GM21723 (cell line): ENCODE data around the gene SLC35A2.
A peak's percentile ranks its signal among the peaks of the same experiment; 100 is the strongest.

ENCODE experiments used
- ATAC-seq: cut with Tn5 transposase; IDR thresholded peaks from one replicate; pipeline ENCODE4 v1.9.1; 2021; ENCODE audit warnings: mild to moderate bottlenecking, moderate library complexity; ENCODE audit not compliant: unreplicated experiment

SLC35A2 gene

DNA sequence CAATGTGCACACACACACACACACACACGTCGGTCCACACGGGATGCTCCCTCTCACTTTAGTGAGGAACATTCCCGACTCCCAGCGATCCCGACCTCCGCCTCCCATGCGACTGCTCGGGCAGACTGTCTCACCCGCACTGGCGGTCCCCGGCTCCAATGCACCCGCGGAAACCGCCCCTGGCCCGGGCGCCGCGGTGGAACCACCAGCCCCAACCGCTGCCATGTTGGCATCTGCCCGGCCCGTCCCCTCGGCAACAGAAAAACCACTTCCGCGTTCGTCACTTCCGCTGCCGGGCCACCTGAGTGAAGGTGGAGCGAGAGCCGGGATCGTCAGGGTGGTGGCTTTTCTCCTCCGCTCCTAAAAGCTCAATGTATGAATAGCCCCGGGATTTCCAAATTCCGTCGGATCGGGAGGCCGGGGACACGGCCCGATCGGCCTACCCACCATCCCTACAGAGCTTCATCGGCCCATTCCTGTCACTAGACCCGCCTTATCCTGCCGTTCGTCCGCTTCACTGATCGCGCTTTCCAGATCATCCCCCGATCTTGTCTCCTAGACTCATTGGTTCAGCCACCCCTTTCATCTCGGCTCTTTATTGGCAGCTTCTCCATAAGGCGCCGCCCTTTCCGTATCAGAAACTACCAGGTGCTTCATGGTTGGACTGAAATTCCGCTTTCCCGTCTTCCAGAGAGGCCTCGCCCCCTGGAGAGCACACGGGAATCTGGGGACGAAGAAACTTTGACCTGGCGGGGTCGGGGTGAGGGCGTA lies at the start of gene SLC35A2:
TSS of gene SLC35A2 (minus strand) at position 235 of the 771 bp plus-strand sequence. CDS start at position 225, 10 bp downstream.
- peak; percentile 57 for ATAC-seq

DNA sequence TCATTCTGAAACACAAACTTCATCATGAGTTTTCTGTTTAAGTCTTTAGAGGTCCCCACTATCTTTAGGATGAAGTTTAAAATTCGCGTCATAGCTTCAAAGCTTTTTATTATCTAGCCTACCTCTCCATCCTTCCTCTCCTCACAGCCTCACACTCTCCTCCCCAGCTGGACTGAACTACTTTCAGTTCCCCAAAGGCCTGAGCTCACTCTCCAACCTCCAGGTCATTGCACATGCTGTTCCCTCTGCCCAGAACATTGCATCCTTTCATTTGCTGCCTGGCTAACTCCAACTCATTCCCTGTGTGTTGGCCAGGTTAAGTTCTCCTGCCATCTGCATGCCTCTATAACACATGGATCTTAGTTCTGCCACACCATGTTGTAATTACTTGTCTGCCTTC lies 48.8 kb upstream of the SLC35A2 start:
- no peak for ATAC-seq

DNA sequence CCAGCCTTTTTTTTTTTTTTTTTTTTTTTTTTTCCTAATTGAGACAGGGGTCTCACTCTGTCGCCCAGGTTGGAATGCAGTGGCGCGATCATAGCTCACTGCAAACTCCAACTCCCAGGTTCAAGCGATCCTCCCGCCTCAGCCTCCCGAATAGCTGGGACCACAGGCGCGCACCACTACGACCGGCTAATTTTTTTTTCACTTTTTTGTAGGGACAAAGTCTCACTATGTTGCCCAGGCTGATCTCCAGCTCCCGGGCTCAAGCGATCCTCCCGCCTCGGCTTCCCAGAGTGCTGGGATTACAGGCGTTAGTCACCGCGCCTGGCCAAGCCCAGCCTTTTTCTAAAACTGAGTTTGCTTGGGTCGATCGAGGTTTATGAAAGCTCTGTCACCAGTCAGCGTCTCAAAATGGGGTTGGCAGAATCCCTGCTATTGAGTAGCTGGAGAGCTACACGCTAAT lies 47.2 kb upstream of the SLC35A2 start:
- no peak for ATAC-seq

DNA sequence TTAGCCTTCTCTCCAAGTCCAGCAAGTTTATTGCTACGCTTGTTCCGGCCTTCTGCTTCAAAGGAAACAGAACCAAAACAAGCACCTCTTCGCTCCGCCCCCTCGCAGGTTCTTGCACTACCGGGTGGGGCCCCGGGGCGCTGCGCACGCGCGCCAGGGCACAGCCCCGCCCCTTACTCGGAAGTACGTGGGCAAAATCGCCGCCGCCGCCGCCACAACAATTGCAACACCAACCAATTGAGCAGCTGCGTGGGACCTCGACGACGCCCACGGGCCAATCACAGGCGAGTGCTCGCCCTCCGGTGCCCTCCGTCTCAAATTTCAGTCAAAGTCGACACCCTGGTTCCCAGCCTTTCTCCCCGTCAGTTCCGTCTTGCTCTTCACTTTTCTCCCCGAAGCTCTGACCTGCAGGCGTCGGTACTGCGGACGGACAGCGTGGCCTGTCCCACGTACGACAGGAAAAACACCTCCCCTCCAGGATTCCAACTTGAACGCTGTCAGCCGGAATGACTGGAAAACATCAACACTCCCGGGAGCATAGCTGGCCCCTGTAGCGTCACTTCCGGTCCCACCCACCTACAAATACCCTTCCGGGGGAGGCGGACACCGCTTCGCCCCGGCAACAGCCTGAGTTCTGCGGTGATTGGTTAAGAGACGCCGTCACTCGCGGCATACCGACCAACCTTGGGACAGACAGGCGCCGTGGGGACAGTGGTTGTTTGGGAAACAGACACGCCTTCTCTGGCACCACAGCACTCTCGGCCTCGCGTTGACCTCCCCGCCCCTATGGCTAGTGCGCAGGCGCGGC lies 46.6 kb upstream of the SLC35A2 start:
- peak; percentile 82 for ATAC-seq

DNA sequence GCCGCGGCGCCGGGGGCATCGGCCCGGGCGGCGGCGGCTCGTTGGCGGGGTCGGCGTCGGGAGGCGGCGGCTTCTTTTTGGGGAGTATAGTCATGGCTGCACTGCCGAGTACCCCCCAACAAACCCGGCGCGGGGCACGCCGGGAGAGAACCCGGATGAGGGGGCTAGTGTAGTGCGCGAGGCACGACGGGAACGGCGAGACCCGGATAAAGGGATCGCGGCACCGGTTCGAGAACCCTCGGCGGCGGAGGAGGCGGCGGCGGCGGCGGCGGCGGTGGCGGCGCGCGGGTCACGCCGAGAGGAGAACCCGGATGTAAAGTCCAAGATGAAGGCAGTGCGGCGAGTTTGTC lies 46.0 kb upstream of the SLC35A2 start, which contains the start of gene OTUD5:
TSS of gene OTUD5 (minus strand) at position 131 of the 350 bp plus-strand sequence. CDS start at position 94, 37 bp downstream.
- peak; percentile 40 for ATAC-seq

DNA sequence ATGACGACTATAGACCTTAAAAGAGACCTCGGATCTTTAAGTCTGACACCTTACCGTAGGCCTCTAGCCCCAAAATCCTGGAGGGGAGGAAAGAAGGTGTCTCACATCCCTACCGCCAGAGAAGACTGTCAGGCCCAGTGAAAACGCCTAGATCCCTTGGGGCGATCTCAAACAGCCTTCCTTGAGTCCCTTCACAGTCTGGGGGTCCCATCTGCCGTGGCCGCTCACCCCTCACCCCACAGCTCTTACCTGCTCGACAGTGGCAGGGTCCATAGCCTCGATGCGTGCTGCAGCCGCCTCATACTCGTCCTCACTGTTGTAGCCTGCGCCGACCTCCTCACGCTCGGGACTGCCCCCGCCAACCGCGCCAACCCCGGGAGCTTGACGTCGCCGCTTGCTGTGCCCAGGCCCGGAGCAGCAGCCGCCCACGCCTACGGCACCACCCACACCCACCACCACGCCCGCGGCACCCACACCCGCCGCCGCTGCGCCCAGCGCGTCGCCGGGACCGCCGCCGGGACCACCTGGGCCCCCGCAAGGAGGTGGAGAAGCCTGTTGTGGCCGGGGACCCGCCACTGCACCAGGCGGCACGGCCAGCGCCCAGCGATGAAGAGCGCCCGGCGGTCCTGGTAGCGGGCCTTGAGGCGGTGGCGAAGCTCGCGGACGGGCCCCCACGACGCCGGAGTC lies 45.4 kb upstream of the SLC35A2 start:
- ATAC-seq: no peak

DNA sequence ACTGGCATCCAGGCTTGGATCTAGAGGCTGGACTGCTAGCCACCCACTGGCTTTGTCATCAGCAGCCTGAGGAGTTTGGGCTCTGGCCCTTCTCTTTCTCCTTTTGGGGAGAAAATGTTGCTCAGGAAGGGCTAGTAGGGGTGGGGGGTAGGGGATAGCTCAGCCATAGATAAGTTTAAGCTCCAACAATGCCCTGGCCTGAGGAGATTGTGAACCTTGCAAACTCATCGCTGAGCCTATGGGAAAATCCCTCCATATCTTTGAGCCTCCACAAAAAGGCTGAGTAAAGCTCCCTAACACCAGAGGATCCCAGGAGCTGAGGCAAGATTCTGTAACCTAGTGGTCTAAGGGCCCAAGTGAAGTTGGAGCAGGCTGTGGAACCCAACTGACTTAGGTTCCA lies 37.1 kb upstream of the SLC35A2 start:
- no peak for ATAC-seq

DNA sequence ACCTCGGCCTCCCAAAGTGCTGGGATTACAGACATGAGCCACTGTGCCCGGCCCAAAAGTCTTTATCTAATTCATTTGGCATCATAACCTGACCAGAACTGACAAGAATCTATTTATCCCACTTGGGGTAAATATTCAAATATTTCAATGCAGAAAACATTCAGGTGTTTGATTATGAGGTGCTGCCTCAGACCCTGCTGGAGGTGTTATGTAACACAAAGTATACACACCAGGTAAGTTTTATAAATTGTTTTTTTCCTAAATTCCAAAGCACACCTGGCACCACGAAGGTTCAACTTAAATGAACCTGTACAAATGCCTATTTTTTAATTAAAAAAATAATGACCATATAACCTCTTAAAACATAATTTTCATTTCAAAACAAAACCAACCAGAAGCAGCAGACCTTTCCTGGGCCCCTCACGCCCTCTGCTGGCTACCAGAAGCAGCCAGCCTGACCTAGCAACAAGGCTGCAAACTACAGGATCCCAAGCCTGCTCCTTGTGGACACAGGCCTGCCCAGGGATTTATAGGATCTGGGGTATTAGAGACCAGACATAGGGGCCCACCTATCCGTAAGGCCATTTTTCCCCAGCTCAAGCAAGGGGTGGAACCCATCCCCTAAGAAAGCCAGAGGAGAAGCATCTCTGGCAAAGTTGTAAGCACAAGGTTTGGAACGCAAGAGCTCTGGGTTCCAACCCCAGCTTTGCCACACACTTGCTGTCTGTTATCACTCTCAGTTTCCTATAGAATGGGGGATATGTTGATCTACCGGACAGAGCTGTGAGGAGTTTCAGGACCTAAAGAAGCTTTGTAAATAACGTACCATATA lies 34.3 kb upstream of the SLC35A2 start:
- ATAC-seq: no peak

DNA sequence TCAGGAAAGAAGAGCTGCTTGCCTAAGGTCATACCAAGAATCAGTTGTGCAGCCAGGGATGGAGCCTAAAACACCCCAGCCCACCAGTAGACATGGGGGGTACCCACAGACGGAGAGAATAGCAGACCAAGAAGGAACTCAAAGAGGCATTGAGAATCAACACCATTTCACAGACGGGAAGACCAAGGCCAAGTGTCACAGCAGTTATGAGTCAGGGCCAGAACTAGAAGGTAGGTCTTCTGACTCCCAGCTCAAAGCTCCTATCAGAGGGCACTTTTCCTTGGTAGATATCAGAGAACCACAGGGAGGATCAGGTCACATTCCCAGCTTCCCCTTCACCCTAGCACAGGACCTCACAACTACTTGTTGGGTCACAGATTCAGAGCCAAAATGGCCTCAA lies 31.4 kb upstream of the SLC35A2 start:
- no peak for ATAC-seq

DNA sequence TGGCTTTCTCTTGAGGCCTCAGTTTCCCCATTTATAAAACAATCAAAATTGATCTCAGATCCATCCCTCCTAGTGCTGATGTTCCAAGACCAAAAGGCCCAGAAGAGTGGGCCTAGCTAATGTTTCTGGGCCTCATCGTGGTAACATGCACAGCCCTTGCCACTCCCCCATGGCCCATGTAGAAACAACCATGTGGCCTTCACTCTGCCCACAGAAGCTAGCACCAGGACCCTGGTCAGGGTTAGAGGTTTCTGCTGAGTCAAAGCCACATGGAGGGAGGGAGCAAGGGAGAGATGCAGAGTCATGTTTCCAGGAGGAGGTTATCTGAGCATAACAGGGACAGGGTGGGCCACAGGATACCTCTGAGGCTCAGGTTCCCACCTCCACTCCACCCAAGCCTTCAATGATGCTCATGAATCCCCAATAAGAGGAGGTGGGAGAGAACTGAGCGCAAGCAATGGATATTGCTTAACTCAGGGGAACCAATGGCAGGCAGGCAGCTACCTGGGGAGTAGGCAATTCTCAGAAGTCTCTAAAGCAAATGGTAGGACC lies 29.0 kb upstream of the SLC35A2 start:
- no peak for ATAC-seq

DNA sequence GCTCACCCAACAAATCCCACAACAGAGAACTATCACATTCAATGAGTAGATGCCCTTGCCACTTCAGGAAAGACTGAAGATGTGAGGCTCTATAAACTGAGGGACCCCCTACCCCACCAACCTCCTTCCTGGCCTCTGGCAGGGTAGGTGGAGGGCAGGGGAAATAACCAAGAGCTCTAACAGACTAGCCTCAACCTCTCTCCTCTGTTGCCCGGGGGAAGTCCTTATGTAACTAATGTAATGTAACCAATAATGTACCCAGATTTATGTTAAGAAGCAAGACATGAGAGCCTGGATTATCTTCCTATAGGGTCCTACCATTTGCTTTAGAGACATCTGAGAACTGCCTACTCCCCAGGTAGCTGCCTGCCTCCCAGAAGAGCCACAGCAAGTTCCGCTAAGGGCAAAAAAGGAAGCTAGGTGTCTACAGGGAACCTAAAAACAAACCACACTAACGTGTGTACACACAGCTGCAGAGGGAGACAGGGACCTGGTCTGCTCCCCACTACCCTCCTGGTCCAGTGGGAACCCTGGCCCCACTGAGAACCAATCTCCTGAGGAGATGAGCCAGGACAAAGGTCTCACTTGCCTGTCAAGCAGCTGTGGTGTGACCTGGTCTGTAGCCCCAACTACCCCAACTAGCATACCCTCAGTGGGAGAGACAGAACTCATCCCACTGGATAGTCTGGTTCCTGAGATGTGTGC lies 28.2 kb upstream of the SLC35A2 start:
- ATAC-seq: peak; percentile 28

DNA sequence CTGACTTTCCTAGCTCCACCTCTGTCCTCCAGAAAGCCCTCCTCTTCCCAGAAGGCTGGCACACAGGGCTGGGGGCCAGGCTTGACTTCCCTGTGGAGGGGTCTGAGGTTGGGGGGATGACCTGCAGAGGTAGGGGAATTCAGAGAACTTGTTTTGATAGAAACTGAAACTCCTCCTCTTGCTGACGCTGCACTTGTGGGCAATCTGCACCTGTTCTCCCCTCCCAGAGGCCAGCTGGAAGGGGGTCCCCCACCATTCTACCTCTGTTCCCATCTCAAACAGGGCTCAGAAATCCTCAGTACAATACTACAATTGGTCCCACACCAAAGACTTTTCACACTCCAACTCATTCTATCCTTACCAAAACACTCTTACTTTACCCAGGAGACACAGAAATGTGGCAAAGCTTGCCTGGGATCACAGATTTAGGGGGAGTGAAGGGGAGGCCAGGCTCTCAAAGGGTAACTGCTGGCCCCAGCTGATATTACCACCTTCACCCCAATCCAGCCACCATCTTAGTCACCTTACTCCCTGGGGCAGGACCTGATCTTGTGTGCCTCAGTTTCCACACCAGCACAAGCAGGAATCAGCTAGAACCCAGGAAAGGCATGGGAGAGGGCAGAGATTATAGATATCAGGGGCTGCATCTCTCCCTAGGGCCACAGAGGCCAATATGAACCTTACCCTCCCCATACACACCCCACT lies 27.4 kb upstream of the SLC35A2 start:
- peak; percentile 55 for ATAC-seq

DNA sequence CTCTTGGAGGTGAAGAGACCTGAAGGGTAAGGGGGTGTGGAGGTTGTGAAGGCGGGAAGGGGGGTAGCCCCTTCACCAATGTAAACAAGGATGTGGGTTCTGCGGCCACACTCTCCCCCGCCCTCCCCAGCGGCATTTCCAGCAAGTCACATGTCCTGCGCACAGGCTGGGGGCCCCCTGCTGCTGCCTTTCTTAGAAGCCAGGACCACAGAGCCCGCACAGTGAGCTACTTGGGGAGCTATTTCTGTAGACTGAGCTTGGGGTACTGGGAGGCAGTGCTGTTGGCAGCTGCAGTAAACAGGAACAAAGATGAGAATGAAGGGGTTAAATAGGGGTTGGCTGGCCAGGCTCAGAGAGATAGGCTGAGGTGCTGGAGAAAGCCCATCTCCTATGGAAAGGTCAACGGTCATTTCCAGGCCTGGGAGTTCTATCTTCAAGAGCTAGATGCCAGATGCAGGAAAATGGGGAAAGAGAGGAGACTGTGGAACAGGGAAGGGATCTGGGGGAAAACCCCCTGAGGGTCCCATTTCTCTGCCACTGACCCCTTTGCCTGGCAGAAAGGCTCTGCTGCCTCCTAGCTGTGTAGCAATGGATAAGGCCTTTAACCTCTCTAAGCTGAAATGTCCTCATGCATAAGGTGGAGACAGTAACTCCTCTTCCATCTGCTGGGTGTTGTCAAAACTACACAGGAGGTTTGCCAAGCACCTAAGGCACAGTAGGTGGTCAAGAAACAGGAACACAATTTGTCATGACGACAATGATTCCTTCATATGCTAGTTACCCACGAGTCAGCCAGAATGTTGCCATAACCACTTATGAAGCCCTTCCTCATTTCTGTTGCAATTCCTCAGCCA lies 25.8 kb upstream of the SLC35A2 start:
- peak; percentile 61 for ATAC-seq

DNA sequence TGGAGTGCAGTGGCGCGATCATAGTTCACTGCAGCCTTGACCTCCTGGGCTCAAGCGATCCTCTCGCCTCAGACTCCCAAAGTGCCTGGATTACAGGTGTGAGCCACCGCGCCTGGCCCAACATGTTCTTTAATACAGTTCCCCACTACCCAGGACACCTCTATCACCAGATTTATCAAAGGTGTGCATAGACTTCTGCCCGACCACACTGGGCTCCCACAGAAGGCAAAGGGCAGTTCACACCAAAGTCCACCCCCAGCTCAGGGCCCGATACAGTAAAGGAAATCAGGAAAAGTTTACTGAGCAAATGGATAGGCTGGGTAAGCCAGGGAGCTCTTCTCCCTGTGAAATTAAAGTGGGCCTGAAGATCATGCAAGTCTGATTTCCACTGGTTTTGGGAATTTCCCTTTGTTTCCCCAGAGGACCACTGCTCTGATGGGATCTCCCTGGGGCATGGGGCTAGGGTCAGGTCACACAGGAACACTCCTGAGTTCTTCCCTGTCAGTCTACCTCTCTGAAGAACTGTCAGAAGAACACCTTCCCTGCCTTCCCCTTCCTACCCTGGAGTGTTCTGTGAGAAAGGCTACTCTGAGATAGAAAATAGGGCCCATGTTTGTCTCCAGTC lies 25.1 kb upstream of the SLC35A2 start:
- peak; percentile 1 for ATAC-seq

DNA sequence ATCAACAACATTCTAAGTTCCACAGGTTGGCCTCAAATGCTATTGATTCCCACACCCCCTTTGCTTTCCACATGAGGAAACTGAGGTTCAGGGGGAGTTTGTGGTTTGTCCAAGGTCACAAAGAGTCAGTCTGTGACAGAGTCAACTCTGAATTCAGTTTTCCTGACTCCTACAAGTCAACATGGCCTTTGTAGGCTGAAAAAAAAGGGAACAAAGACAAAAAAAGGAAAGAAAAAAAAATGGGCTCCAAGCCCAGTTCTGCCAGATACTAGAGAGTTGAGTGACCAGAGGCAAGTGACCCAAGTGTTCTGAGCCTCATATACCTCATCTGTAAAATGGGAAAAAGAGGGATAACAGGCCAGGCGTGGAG lies 23.8 kb upstream of the SLC35A2 start:
- ATAC-seq: no peak

DNA sequence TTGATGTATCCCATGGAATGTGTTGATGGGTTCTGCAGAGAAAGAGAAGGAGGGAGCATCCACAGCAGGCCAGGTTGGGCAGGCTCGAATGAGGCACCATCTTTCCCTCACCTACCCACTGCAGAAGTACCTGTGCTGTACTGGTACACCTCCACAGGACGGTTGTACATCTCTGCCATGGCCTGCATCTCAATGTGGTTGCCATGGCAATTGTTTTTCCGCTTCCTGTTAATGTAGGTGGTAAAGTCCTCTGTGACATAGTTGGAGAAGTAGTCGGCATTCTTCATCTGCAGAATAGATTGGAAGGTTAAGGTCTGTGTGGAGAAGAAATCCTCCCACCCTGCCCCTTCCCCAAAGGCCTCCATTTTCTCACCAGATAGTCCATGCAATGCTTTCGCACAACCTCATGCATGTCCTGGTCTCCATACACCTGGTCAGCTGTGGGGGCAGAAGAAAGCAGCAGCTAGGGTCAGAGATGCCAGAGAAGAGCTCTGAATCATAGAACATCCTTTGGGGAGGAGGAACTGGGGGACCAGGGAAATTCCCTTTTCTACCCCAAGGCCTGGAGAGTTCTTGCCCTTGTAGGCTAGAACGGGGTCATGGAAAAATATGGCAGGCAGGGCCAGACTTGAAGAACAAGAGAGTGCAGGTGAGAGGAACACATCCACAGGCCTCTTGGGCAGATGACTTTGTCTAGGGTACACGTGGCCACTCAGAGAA lies 23.3 kb upstream of the SLC35A2 start:
- no peak for ATAC-seq

DNA sequence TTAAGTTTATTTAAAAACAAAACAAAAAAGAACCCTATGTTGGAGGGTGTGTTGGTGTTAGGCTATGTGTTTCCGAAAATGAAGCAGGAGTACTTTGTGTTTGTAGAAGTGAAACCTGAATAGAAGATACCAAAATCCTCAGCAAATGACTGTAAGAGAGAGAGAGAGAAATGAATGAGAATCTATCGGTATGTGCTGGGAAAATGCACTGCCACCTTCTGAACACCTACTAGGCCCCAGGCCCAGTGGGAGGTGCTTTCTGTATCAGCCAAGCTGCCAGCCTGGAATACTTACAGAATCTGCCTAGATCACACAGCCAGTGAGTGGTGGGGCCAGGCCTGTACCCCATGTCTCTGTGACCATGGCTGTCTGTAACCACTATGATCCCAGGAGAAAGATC lies 22.3 kb upstream of the SLC35A2 start:
- ATAC-seq: no peak
